Panc1 (cell line): ENCODE measurements around the gene ASPSCR1. TPM values are rescaled to one million over a fixed set of nuclear protein-coding genes. Genes with fewer than 3 reads are reported as not detected.
A peak's percentile ranks its signal among the peaks of the same experiment; 100 is the strongest.

Source experiments
- ATAC-seq: fragments of 200-7000 bp; cut with Tn5 transposase; 2 replicates; pipeline ENCODE4 v1.9.1; 2020; ENCODE audit warnings: mild to moderate bottlenecking, moderate library complexity
- BruUV-seq: library from RNA; stranded (reverse); fragments of 400-500 nt; replicated peaks from 2 replicates; lab custom pipeline; 2021; lab: Mats Ljungman, UMichigan
- CTCF ChIA-PET: fragments of 300-600 bp; sonication (Branson Sonifier 250); formaldehyde crosslinking; loops from one replicate; lab custom pipeline; 2022; ENCODE audit warnings: antibody characterized with exemption; lab: Charles Lee
- POLR2A ChIA-PET: fragments of 300-600 bp; sonication (Branson Sonifier 250); formaldehyde crosslinking; loops from one replicate; lab custom pipeline; 2022; ENCODE audit warnings: antibody characterized with exemption; lab: Charles Lee
- DNase-seq: peaks from one replicate; pipeline ENCODE4 v3.0.0-alpha.2; 2010; ENCODE audit warnings: low read depth, low spot score
- H3K27ac ChIP-seq: 2 replicates; pipeline ENCODE4 v1.5.1; 2011; ENCODE audit warnings: mild to moderate bottlenecking, low read length, inconsistent platforms
- H3K27me3 ChIP-seq: fragments of 200-500 bp; sonication (Bioruptor generic); 2 replicates; pipeline ENCODE4 v1.6.0; 2014; ENCODE audit warnings: low read length, inconsistent platforms; ENCODE audit not compliant: control insufficient read depth, insufficient read depth
- H3K36me3 ChIP-seq: fragments of 200-500 bp; sonication (Bioruptor generic); 2 replicates; pipeline ENCODE4 v1.5.1; 2014; ENCODE audit warnings: inconsistent platforms, mild to moderate bottlenecking, low read length, moderate library complexity; ENCODE audit not compliant: control insufficient read depth, insufficient read depth
- H3K4me1 ChIP-seq: 2 replicates; pipeline ENCODE4 v1.5.1; 2011; ENCODE audit warnings: inconsistent platforms, mild to moderate bottlenecking, low read length, moderate library complexity; ENCODE audit not compliant: control insufficient read depth, insufficient read depth
- H3K4me3 ChIP-seq, 2 experiments: 2 replicates each; pipeline ENCODE4 v1.5.1; 2011 to 2012; ENCODE audit warnings: low read depth in 2 of 2, low read length in 2 of 2, mild to moderate bottlenecking in 2 of 2, inconsistent platforms in 1 of 2, moderate library complexity in 1 of 2
- H3K9me3 ChIP-seq: fragments of 200-500 bp; sonication (Bioruptor generic); 2 replicates; pipeline ENCODE4 v1.5.1; 2014; ENCODE audit warnings: low read depth, mild to moderate bottlenecking, inconsistent platforms, low read length, moderate library complexity; ENCODE audit not compliant: control insufficient read depth, insufficient read depth
- CTCF ChIP-seq: fragments of 450-650 bp; IDR thresholded peaks from 2 replicates; pipeline ENCODE4 v1.5.1; 2017; ENCODE audit warnings: mild to moderate bottlenecking
- POLR2AphosphoS5 ChIP-seq: IDR thresholded peaks from 2 replicates; pipeline ENCODE4 v1.6.1; 2012; ENCODE audit warnings: mild to moderate bottlenecking, low read depth, low read length, moderate library complexity
- REST ChIP-seq, 2 experiments: IDR thresholded peaks; 2 replicates each; pipeline ENCODE4 v1.6.1; 2011 to 2012; ENCODE audit warnings: low read depth in 2 of 2, control low read depth in 1 of 2, low read length in 1 of 2, mild to moderate bottlenecking in 1 of 2, moderate library complexity in 1 of 2; ENCODE audit not compliant: insufficient read depth in 1 of 2
- SIN3A ChIP-seq: IDR thresholded peaks from 2 replicates; pipeline ENCODE4 v1.6.1; 2012; ENCODE audit warnings: low read depth, mild to moderate bottlenecking, low read length, moderate library complexity, borderline replicate concordance; ENCODE audit not compliant: insufficient read depth
- TCF7L2 ChIP-seq: IDR thresholded peaks from 2 replicates; pipeline ENCODE4 v1.6.1; 2011; ENCODE audit warnings: mild to moderate bottlenecking, low read depth, low read length, inconsistent platforms
- in situ Hi-C: cut with HindIII; loops from 2 replicates; pipeline ENCODE4 v1.10.0; 2016; ENCODE audit warnings: low sequenced_read_pairs, low pct_unique_long_range_greater_than_20kb
- intact Hi-C: fragments of 100-400 bp; cut with micrococcal nuclease; formaldehyde crosslinking; loops from one replicate; pipeline ENCODE4 v1.10.0; 2022; ENCODE audit not compliant: unreplicated experiment
- total RNA-seq: library from RNA; stranded (reverse); gene quantifications from one replicate; pipeline ENCODE4 v1.2.1, GENCODE V29; 2021; ENCODE audit not compliant: unreplicated experiment

Gene ASPSCR1
- total RNA-seq, 1 experiment from 2014 or later, result 64.7 TPM

GRCh38 chr17:82003411-82004381, 26.3 kb downstream of the ASPSCR1 start:
- peak; percentile 88 for ATAC-seq

More at GRCh38 chr17:82003411-82004381, 26.3 kb downstream of the ASPSCR1 start:
- intact Hi-C loops, result no loop called here
- DNase-seq, result peak; percentile 41
- CTCF ChIA-PET, result interaction anchor here (0.6 to 0.7 kb wide), 2 partner anchors 22 to 44 kb away, joined by 4 read pairs; no protein-coding TSS in a partner anchor
- Histone ChIP-seq H3K9me3 (no peaks in the 10 kb centered on the region), H3K4me1 (peaks cover 48% of the 10 kb centered on the region), H3K27ac (peak overlapping the region; percentile 82), H3K27me3 (no peaks in the 10 kb centered on the region), H3K4me3 (no peak overlapping the region), H3K36me3 (no peaks in the 10 kb centered on the region)
- in situ Hi-C loops, result no loop called here
- POLR2A ChIA-PET, result no interaction called here
- TF ChIP-seq SIN3A (peak; percentile 54; the same call in 1 of the 2 replicates), TCF7L2 (peak; percentile 94), POLR2AphosphoS5 (no peak), CTCF (no peak), REST (IDR thresholded peaks at IDR 0.05; ENCODE audit: insufficient read depth in 1 of 2, low read depth in 2 of 2, low read length in 1 of 2) (0 out of 4 replicates have a peak, but pooled peaks of 1 of the 2 experiments have one; percentile 17)
- no TSS peak for BruUV-seq
